CD4-positive, alpha-beta T cell (primary cell): ENCODE measurements around the gene SSTR4. TPM values are rescaled to one million over a fixed set of nuclear protein-coding genes. Genes with fewer than 3 reads are reported as not detected.

ENCODE experiments used
- ATAC-seq: fragments of 200-7000 bp; cut with Tn5 transposase; one replicate; pipeline ENCODE4 v1.10.0; 2022; ENCODE audit warnings: mild to moderate bottlenecking; ENCODE audit not compliant: poor library complexity
- CTCF ChIA-PET: fragments of 350-600 bp; sonication (Branson Sonifier 250); formaldehyde crosslinking; loops from one replicate; lab custom pipeline; 2021; ENCODE audit warnings: antibody characterized with exemption, inconsistent platforms; lab: Charles Lee
- POLR2A ChIA-PET: fragments of 350-600 bp; sonication (Branson Sonifier 250); formaldehyde crosslinking; loops from one replicate; lab custom pipeline; 2021; ENCODE audit warnings: antibody characterized with exemption, inconsistent platforms; lab: Charles Lee
- DNase-seq, 14 experiments: peaks; one replicate each; pipeline ENCODE4 v3.0.0-alpha.2; 2013 to 2020; ENCODE audit warnings: mixed read lengths in 2 of 14
- H3K27ac ChIP-seq, 2 donors: one replicate each; pipeline versions ENCODE4 v1.5.1 to v1.7.0; 2013; ENCODE audit warnings: low read length in 2 of 2, low read depth in 1 of 2, mild to moderate bottlenecking in 1 of 2
- H3K27me3 ChIP-seq, 2 experiments: 1 replicate in 1 of 2; 2 replicates in 1 of 2; pipeline versions ENCODE4 v1.6.1 to v1.7.0; 2013; ENCODE audit warnings: low read length in 2 of 2, control low read depth in 1 of 2, mild to moderate bottlenecking in 1 of 2, moderate library complexity in 1 of 2; ENCODE audit not compliant: insufficient read depth in 2 of 2, control insufficient read depth in 1 of 2
- H3K36me3 ChIP-seq: one replicate; pipeline ENCODE4 v1.6.1; 2013; ENCODE audit warnings: low read length, control low read depth; ENCODE audit not compliant: insufficient read depth
- H3K4me1 ChIP-seq: one replicate; pipeline ENCODE4 v1.6.1; 2013; ENCODE audit warnings: low read length, control low read depth; ENCODE audit not compliant: insufficient read depth
- H3K4me3 ChIP-seq: one replicate; pipeline ENCODE4 v1.5.1; 2013; ENCODE audit warnings: mild to moderate bottlenecking, low read length, moderate library complexity
- H3K9me3 ChIP-seq, 2 experiments: 1 replicate in 1 of 2; 2 replicates in 1 of 2; pipeline versions ENCODE4 v1.6.1 to v1.7.0; 2013; ENCODE audit warnings: low read length in 2 of 2, mild to moderate bottlenecking in 2 of 2, control low read depth in 1 of 2, moderate library complexity in 1 of 2; ENCODE audit not compliant: control insufficient read depth in 1 of 2, insufficient read depth in 1 of 2
- H3K27ac Mint-ChIP-seq: one replicate; pipeline ENCODE4 v1.8.0; 2020; ENCODE audit warnings: mixed read lengths
- H3K27me3 Mint-ChIP-seq: one replicate; pipeline ENCODE4 v1.8.0; 2021; ENCODE audit warnings: mixed read lengths
- H3K36me3 Mint-ChIP-seq: one replicate; pipeline ENCODE4 v1.8.0; 2021; ENCODE audit warnings: low read depth, mixed read lengths
- H3K4me1 Mint-ChIP-seq: one replicate; pipeline ENCODE4 v1.8.0; 2021; ENCODE audit warnings: low read depth, mixed read lengths
- H3K4me3 Mint-ChIP-seq: one replicate; pipeline ENCODE4 v1.8.0; 2020; ENCODE audit warnings: mild to moderate bottlenecking, mixed read lengths
- H3K9me3 Mint-ChIP-seq: one replicate; pipeline ENCODE4 v1.8.0; 2020; ENCODE audit warnings: mixed read lengths
- intact Hi-C, 2 experiments: fragments of 100-400 bp; cut with DNase I in 1 of 2; cut with micrococcal nuclease in 1 of 2; formaldehyde crosslinking; loops; one replicate each; pipeline versions ENCODE4 v1.15.1 to v1.9.0; 2023 to 2025; cut with DNase I, micrococcal nuclease
- total RNA-seq, 174 experiments: library from RNA in 2 of 174; stranded (reverse) in 2 of 174; gene quantifications; one replicate each; pipeline ENCODE4 v1.2.3 and lab custom pipeline; 2021 to 2026
- TF ChIP-seq, protein P1 (sequence below): fragments of 200-600 bp; IDR thresholded peaks from one replicate; pipeline ENCODE4 v1.8.0; 2022; ENCODE audit warnings: antibody characterized with exemption, mild to moderate bottlenecking

SSTR4 gene
- total RNA-seq, 2 experiments from 2014 or later: not detected

DNA sequence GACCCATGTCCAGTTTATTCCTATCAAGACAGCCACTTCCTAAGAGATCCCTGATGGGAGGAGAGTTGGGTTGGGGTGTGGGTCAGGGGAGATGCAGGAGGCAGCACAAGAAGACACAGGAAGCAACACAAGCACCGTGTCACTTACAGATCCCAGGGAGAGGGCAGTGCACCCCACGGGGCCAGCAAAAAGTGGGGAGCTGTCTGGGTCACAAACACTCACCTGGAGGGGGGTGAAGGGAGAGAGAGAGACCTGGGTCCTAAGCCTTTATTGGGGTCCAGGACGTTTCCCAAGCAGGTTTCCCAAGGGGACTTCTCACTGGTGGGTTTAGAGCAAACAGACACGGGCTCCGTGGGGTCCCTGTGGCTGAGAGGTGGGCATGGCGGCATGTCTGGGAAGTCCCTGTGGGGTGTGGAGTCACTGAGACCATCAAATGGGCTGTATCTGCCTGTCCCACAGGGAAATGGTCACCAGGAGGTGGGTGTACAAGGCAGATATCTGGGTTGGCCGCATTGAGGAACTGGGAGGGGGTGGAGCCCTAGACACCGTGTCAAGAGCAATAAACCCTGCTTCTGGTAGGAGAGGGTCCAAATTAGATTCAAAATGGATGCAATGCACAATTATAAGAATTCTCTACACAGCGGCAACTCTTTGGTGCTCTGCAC lies 52.6 kb downstream of the SSTR4 start:
- H3K27ac ChIP-seq: no peak overlapping the region
- H3K9me3 ChIP-seq: peaks cover 0 to 10% of the 10 kb centered on the region in 2 experiments
- H3K9me3 Mint-ChIP-seq: no peaks in the 10 kb centered on the region
- no peak overlapping the region for H3K4me3 ChIP-seq
- peaks cover 6% of the 10 kb centered on the region for H3K27me3 Mint-ChIP-seq
- ChIA-PET CTCF (no interaction called here), POLR2A (no interaction called here)
- H3K27me3 ChIP-seq: peaks cover 2 to 4% of the 10 kb centered on the region in 2 experiments
- H3K36me3 ChIP-seq: no peaks in the 10 kb centered on the region
- H3K36me3 Mint-ChIP-seq: no peaks in the 10 kb centered on the region
- peaks cover 18% of the 10 kb centered on the region for H3K4me1 Mint-ChIP-seq
- ATAC-seq (no peak), DNase-seq (peak in 2 of 14 experiments; percentile 31 to 33)
- TF ChIP-seq, protein P1, sequence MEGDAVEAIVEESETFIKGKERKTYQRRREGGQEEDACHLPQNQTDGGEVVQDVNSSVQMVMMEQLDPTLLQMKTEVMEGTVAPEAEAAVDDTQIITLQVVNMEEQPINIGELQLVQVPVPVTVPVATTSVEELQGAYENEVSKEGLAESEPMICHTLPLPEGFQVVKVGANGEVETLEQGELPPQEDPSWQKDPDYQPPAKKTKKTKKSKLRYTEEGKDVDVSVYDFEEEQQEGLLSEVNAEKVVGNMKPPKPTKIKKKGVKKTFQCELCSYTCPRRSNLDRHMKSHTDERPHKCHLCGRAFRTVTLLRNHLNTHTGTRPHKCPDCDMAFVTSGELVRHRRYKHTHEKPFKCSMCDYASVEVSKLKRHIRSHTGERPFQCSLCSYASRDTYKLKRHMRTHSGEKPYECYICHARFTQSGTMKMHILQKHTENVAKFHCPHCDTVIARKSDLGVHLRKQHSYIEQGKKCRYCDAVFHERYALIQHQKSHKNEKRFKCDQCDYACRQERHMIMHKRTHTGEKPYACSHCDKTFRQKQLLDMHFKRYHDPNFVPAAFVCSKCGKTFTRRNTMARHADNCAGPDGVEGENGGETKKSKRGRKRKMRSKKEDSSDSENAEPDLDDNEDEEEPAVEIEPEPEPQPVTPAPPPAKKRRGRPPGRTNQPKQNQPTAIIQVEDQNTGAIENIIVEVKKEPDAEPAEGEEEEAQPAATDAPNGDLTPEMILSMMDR: no peak
- intact Hi-C loops: no loop called here
- H3K27ac Mint-ChIP-seq: no peak overlapping the region
- no peak overlapping the region for H3K4me3 Mint-ChIP-seq
- H3K4me1 ChIP-seq: peaks cover 34% of the 10 kb centered on the region

Other genes with a start within 250 kb of the SSTR4 start
- gene THBD, start 14.4 kb downstream of the SSTR4 start, total RNA-seq: 1 to 10 TPM; 2.2 to 2.4 TPM
- gene CD93, start 51.0 kb downstream of the SSTR4 start, total RNA-seq: 1 to 10 TPM; 1.1 TPM